Mammary epithelial cell (primary cell): ENCODE data around the gene CCDC73.

ENCODE experiments used
- CTCF ChIP-seq, 2 donors: IDR thresholded peaks in 1 of 2; conservative IDR thresholded peaks in 1 of 2; 2 replicates each; pipeline ENCODE4 v1.5.1; 2011 to 2012; ENCODE audit warnings: inconsistent platforms in 2 of 2, low read length in 2 of 2, mild to moderate bottlenecking in 2 of 2, control low read depth in 1 of 2, low read depth in 1 of 2; ENCODE audit not compliant: insufficient read depth in 1 of 2; ENCODE audit errors: extremely low read depth in 1 of 2
- EZH2 ChIP-seq: IDR thresholded peaks from 2 replicates; pipeline ENCODE4 v1.6.1; 2012; ENCODE audit warnings: low read length, inconsistent platforms, borderline replicate concordance

- TF ChIP-seq EZH2 (no peak), CTCF (conservative IDR thresholded peaks at IDR 0.05 in 1 of 2, IDR thresholded peaks at IDR 0.05 in 1 of 2; ENCODE audit: extremely low read depth in 1 of 2, insufficient read depth in 1 of 2, low read depth in 1 of 2, low read length in 2 of 2) (no peak)
Measured at GRCh38 chr11:32698579-32698978, 95.9 kb downstream of the CCDC73 start.
